ENCODE data around the gene PRKAG2. TPM values are rescaled to one million over a fixed set of nuclear protein-coding genes. Genes with fewer than 3 reads are reported as not detected.

The PRKAG2 gene
- total RNA-seq, 4 donors from 2014 or later = 25.1 to 57.8 (median 46.7) TPM

DNA sequence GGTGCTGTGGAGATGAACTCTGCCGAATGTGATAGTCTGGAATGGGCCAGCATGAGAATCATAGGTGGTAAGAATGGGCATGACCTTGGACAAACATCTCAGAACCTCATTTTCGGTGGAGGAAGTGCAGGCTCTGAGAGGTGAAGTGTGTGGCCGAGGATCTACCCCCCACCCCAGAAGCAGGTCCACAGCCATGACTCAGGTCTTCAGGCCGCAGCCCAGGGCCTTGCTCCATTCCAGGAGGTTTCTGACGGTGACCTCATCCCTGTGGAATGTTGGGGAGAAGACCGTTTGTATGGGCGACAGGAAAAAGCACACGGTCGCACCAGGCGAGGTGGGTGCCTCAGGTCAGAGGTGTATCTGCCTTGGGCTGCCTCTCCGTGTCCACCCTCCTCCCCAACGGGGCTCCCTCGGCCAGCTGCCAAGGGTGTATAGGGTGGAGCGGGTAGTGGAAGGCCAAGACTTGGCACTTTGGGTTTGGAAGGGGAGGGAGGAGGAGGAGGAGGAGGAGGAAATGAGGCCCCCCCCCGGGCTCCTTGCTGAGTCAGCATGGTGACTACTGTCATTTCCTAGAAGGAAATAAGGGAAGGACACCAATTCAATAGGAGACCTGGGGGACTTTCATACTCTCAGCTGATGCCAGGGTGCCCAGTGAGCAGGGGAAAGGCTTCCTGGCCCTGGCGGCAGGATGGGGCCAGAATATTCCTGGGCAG is 189.2 kb downstream of the PRKAG2 start:
- H3K27ac ChIP-seq = peak overlapping the region; percentile 7 to 41 (median 21)
- WGBS, 2 donors (ENCODE audit: low coverage in 1 of 2) = 67 to 88% methylated on average over 1 to 16 of the region's 16 CpGs
- H3K4me1 ChIP-seq = peaks cover 0 to 6% (median 0%) of the 10 kb centered on the region in 4 donors
- intact Hi-C loops (cut with DNase I; ENCODE audit: low total_unique reads) (no loop called here), in situ Hi-C loops (cut with MboI; ENCODE audit: low pct_ligation_motif_present in 1 of 4, low pct_unique_long_range_greater_than_20kb in 1 of 4, low sequenced_read_pairs in 3 of 4) (no loop called here)
- H3K9me3 ChIP-seq = no peaks in the 10 kb centered on the region
- TF ChIP-seq CTCF (IDR thresholded peaks at IDR 0.05) (no peak), POLR2A (IDR thresholded peaks at IDR 0.05) (no peak), POLR2AphosphoS5 (IDR thresholded peaks at IDR 0.05) (no peak), EP300 (IDR thresholded peaks at IDR 0.05; ENCODE audit: low read depth) (no peak)
- no peaks in the 10 kb centered on the region for H3K36me3 ChIP-seq
- DNase-seq = peak; percentile 51
- H3K27me3 ChIP-seq = no peaks in the 10 kb centered on the region
- H3K4me3 ChIP-seq = no peak overlapping the region

DNA sequence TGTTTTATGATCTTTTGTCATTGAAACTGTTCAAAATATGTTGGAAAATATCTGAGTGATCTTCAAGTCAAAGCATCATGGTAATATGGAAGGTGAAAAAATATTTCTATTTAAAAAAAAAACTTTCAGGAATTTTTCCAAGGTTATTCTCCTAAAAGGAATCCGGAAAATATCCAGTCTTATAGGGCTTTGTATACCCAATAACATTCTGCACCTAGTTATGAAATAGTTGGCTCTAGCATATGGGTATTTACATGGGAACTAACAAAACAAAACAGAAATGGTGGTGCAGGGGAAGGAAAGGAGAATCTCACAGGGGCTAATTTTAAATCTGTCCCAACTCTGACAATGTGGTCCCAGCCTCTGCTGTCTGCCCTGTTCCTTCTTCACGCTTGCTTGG is 190.1 kb downstream of the PRKAG2 start:
- in situ Hi-C loops (cut with MboI; ENCODE audit: low pct_ligation_motif_present in 1 of 4, low pct_unique_long_range_greater_than_20kb in 1 of 4, low sequenced_read_pairs in 3 of 4) (no loop called here), intact Hi-C loops (cut with DNase I; ENCODE audit: low total_unique reads) (no loop called here)
- Histone ChIP-seq H3K4me3 (no peak overlapping the region), H3K36me3 (no peaks in the 10 kb centered on the region), H3K9me3 (no peaks in the 10 kb centered on the region), H3K27ac (peak overlapping the region in 3 of 4 donors; percentile 18 to 42 (median 41)), H3K27me3 (no peaks in the 10 kb centered on the region), H3K4me1 (peaks cover 0 to 6% (median 0%) of the 10 kb centered on the region in 4 donors)
- TF ChIP-seq POLR2AphosphoS5 (IDR thresholded peaks at IDR 0.05) (no peak), CTCF (IDR thresholded peaks at IDR 0.05) (no peak), POLR2A (IDR thresholded peaks at IDR 0.05) (no peak), EP300 (IDR thresholded peaks at IDR 0.05; ENCODE audit: low read depth) (no peak)
- DNase-seq = no peak
- WGBS, 2 donors (ENCODE audit: low coverage in 1 of 2) = 62 to 84% methylated on average over 2 of the region's 2 CpGs

GRCh38 chr7:151686016-151686766 is 190.7 kb downstream of the PRKAG2 start:
- Histone ChIP-seq H3K4me1 (peaks cover 0 to 9% (median 0%) of the 10 kb centered on the region in 4 donors), H3K36me3 (no peaks in the 10 kb centered on the region), H3K9me3 (no peaks in the 10 kb centered on the region), H3K27me3 (no peaks in the 10 kb centered on the region), H3K27ac (peak overlapping the region in 3 of 4 donors; percentile 9 to 42 (median 41)), H3K4me3 (no peak overlapping the region)
- DNase-seq = no peak
- in situ Hi-C loops (cut with MboI; ENCODE audit: low pct_ligation_motif_present in 1 of 4, low pct_unique_long_range_greater_than_20kb in 1 of 4, low sequenced_read_pairs in 3 of 4) (no loop called here), intact Hi-C loops (cut with DNase I; ENCODE audit: low total_unique reads) (no loop called here)
- 87% methylated on average over 13 of the region's 13 CpGs; no CpG with 5 or more reads in 1 of the 2 donors for WGBS, 2 donors (ENCODE audit: low coverage in 1 of 2)
- no peak for TF ChIP-seq CTCF (IDR thresholded peaks at IDR 0.05)
- TF ChIP-seq POLR2A (IDR thresholded peaks at IDR 0.05) = no peak
- no peak for TF ChIP-seq POLR2AphosphoS5 (IDR thresholded peaks at IDR 0.05)
- TF ChIP-seq EP300 (IDR thresholded peaks at IDR 0.05; ENCODE audit: low read depth) = no peak

DNA sequence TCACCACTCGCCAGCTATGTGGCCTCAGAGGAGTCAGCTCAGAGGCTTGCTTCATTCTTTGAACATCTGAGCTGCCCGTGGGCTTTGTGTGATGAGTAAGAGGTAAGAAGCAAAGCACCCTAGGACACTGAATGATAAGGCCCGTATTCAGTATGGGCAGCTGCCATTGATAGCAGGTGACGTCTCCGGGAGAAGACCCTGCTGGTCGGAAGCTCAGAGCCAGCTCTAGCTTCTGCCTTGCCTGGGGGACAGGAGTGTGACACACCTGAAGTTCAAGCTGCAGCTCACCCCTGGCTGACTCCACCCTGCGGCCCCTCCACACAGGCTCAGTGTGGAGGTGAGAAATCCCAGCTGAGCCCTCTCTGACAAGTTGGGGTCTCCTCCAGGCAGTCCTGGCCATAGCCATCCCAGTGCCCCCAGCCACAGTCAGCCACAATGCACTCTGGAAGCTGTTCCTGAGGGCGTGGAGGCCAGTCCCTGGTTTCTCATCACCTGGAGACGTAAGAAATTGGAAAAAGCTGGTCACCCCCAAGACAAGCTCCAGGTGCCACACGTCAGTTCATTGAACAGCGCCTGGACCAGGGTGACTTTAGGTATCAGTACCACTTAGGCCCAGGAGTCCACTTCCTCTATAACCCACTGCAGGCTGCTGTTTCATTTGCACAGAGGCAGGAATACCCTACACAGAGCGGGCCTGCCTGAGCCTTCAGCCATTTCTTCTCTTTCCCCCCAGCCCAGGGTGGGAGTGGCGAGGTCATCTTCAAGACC is 192.3 kb downstream of the PRKAG2 start:
- no peak overlapping the region for H3K4me3 ChIP-seq
- in situ Hi-C loops (cut with MboI; ENCODE audit: low pct_ligation_motif_present in 1 of 4, low pct_unique_long_range_greater_than_20kb in 1 of 4, low sequenced_read_pairs in 3 of 4) = no loop called here
- TF ChIP-seq POLR2A (IDR thresholded peaks at IDR 0.05) (no peak), CTCF (IDR thresholded peaks at IDR 0.05) (no peak), EP300 (IDR thresholded peaks at IDR 0.05; ENCODE audit: low read depth) (no peak), POLR2AphosphoS5 (IDR thresholded peaks at IDR 0.05) (no peak)
- H3K4me1 ChIP-seq = peaks cover 0 to 19% (median 0%) of the 10 kb centered on the region in 4 donors
- DNase-seq = no peak
- no peaks in the 10 kb centered on the region for H3K9me3 ChIP-seq
- H3K27ac ChIP-seq = no peak overlapping the region
- 93% methylated on average over 13 of the region's 13 CpGs; no CpG with 5 or more reads in 1 of the 2 donors for WGBS, 2 donors (ENCODE audit: low coverage in 1 of 2)
- no peaks in the 10 kb centered on the region for H3K27me3 ChIP-seq
- H3K36me3 ChIP-seq = no peaks in the 10 kb centered on the region
- intact Hi-C loops (cut with DNase I; ENCODE audit: low total_unique reads) = no loop called here

Data from transverse colon (tissue), 4 donors.